NT2/D1 (cell line): ENCODE data around the gene RMRP.
A peak's percentile ranks its signal among the peaks of the same experiment; 100 is the strongest.

Source experiments
- DNase-seq: peaks from one replicate; pipeline ENCODE4 v3.0.0-alpha.2; 2011; ENCODE audit warnings: low read depth, low spot score
- H3K27me3 ChIP-seq: 2 replicates; pipeline ENCODE4 v1.6.0; 2011; ENCODE audit warnings: mild to moderate bottlenecking; ENCODE audit not compliant: insufficient read length, insufficient read depth
- H3K36me3 ChIP-seq: 2 replicates; pipeline ENCODE4 v1.6.1; 2011; ENCODE audit warnings: mild to moderate bottlenecking, low read length, mixed read lengths; ENCODE audit not compliant: insufficient read depth, insufficient read length
- H3K4me1 ChIP-seq: 2 replicates; pipeline ENCODE4 v1.5.1; 2011; ENCODE audit not compliant: insufficient read depth, insufficient read length
- H3K4me3 ChIP-seq: 2 replicates; pipeline ENCODE4 v1.5.1; 2011; ENCODE audit warnings: low read depth; ENCODE audit not compliant: insufficient read length
- H3K9ac ChIP-seq: 2 replicates; pipeline ENCODE4 v1.6.0; 2011; ENCODE audit warnings: low read depth; ENCODE audit not compliant: insufficient read length
- H3K9me3 ChIP-seq: 2 replicates; pipeline ENCODE4 v1.5.1; 2011; ENCODE audit warnings: mild to moderate bottlenecking, low read length; ENCODE audit not compliant: insufficient read depth
- SUZ12 ChIP-seq: IDR thresholded peaks from 2 replicates; pipeline ENCODE4 v1.6.1; 2011; ENCODE audit not compliant: insufficient read length, insufficient read depth; ENCODE audit errors: extremely low read depth
- YY1 ChIP-seq: IDR thresholded peaks from 2 replicates; pipeline ENCODE4 v1.6.1; 2011; ENCODE audit not compliant: insufficient read length, insufficient read depth
- ZNF274 ChIP-seq: IDR thresholded peaks from 2 replicates; pipeline ENCODE4 v1.6.1; 2011; ENCODE audit warnings: mild to moderate bottlenecking, low read depth, low read length

Gene RMRP

DNA sequence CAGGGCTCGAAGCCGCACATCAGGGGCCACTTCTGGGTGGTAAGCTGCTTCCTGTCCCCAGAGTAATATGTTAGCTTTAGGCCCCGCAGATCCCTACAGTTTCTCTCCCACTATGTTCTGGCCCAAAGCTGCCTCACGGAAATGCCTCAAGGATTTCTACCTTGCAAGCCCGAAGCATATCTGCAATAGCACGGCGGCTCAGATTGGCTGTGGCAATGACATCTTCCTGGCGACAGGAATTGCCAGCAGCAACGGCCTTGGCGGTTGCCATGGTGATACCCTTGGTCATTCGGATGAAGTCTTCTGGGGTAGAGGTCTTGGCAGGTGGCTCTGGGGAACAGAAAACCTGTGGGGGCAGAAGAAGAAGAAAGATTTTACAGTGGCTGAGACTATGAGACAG, 42.2 kb upstream of the RMRP start:
- TF ChIP-seq YY1 (no peak), ZNF274 (no peak), SUZ12 (no peak)
- no peak overlapping the region for H3K9ac ChIP-seq
- no peaks in the 10 kb centered on the region for H3K4me1 ChIP-seq
- no peaks in the 10 kb centered on the region for H3K27me3 ChIP-seq
- no peak for DNase-seq
- H3K4me3 ChIP-seq: no peak overlapping the region
- H3K36me3 ChIP-seq: peaks cover 94% of the 10 kb centered on the region
- no peaks in the 10 kb centered on the region for H3K9me3 ChIP-seq

DNA sequence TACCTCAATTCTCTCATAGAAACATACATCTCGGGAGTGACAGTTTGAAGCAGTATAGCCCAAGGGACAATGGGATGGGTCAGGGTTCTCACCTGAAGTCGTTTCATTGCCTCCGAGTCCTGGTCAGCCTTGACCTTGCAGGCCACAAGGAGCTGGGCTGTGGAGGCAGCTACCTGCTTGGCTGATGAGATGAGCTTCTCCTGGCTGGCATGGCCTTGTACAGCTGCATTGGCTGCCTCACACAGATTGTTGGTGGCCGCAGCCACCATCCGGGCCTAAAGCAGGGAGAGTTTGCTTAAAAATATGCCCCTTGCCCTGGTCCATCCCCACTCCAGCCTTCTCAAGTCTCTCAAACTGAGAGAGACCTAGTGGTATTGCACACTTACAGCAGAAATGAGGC, 40.4 kb upstream of the RMRP start:
- no peak overlapping the region for H3K4me3 ChIP-seq
- H3K9ac ChIP-seq: no peak overlapping the region
- no peak for TF ChIP-seq ZNF274
- no peak for TF ChIP-seq SUZ12
- TF ChIP-seq YY1: no peak
- peaks cover 81% of the 10 kb centered on the region for H3K36me3 ChIP-seq
- no peaks in the 10 kb centered on the region for H3K9me3 ChIP-seq
- H3K4me1 ChIP-seq: no peaks in the 10 kb centered on the region
- no peaks in the 10 kb centered on the region for H3K27me3 ChIP-seq
- no peak for DNase-seq

DNA sequence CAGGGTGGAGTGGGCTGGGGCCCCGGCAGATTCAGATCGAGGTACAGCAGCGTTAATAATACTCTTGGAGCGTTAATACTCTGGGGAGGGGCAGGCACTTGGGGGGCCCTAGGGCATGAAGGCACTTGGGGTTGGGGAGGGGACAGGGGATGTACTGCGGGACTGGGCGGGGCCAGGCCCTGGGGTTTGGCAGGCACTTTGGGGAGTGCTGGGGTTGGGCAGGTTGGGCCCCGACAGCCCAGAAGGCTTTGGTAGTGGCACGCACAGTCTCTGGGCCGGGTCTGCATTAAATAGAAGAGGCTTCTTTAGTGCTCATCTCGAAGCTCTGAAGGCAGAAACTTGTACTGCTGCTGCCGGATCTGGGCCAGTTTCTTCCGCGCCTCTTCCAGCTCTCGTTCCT, 39.7 kb upstream of the RMRP start:
- Histone ChIP-seq H3K9me3 (no peaks in the 10 kb centered on the region), H3K27me3 (no peaks in the 10 kb centered on the region), H3K36me3 (peaks cover 73% of the 10 kb centered on the region), H3K9ac (no peak overlapping the region), H3K4me3 (no peak overlapping the region), H3K4me1 (no peaks in the 10 kb centered on the region)
- no peak for DNase-seq
- TF ChIP-seq YY1 (no peak), ZNF274 (no peak), SUZ12 (no peak)

DNA sequence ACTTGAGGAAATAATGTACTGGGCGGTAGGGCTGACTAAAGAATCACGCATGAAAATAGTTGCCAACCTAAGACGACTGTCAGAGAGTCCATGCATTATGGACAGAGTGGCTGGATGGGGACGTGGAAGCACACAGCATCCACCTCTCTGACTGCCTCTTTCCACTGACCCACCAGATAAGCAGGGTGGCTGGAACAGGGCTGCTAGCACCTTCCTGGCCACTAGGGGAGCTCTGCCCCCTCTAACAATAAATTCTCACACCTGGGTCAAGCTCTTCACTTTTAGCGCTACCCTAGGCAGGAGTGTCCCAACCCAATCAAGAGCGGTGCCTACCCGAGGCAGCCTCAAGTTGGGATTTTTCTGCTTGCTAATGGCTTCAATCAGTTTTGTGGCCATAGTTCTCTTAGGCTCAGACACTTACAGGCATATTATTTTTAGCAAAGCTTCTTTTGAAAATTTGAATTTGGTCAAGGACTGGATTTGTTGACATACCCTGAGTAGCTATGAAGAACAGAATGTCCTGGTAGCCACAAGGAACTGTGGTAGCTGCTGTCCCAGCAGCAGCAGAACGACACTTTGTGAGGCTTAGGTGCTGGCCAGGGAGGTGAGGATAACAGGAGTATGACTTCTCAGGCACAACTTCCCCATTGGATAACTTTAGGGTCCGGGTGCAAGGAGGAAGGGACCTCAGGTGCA, 38.8 kb upstream of the RMRP start:
- H3K27me3 ChIP-seq: no peaks in the 10 kb centered on the region
- no peaks in the 10 kb centered on the region for H3K4me1 ChIP-seq
- TF ChIP-seq ZNF274: no peak
- DNase-seq: peak; percentile 42
- peaks cover 68% of the 10 kb centered on the region for H3K36me3 ChIP-seq
- no peak overlapping the region for H3K4me3 ChIP-seq
- no peaks in the 10 kb centered on the region for H3K9me3 ChIP-seq
- no peak overlapping the region for H3K9ac ChIP-seq

DNA sequence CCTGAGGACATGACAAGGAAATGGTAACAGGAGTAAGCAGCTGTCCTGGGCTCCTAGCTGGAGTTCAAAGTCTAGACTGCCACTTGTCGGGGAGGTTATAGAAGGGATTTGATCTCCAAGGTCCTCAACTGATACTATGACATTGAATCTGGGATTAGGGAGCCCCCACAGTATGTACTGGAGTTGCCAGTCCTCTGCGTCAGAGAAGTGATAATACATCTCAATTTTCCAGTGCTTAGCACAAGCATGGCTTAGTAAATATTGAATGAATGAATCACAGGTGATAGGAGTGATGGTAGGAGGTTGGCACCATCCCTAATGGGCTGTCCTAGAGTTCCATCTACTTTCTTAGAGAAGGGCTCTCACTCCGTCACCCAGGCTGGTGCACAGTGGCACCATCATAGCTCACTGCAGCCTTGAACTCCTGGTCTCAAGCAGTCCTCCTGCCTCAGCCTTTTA, 38.2 kb upstream of the RMRP start:
- H3K36me3 ChIP-seq: peaks cover 61% of the 10 kb centered on the region

DNA sequence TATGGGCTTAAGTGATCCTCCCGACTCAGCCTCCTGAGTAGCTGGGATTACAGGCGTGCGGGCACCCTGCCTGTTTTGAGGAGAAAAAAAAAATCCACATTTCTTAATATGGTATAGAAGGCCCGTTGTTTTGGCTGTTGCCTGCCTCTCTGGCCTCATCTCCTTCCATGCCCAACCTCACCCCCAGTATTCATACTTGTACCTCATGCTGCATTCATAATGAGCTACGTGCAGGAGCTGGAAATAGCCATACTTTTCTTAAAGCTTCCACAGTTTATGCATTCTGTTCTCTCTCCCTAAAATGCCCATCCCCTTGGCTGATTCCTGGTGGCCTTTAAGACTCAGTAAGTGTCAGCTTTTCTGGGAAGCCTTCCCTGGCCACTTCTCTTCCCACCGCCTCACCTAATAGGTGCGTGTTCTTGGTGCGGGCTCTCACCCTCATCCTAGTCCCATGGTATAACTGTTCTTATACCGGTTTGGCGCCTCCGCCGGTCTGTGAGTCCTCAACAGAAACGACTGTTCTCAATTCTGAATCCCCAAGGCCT, 34.0 kb upstream of the RMRP start:
- TF ChIP-seq SUZ12 (no peak), YY1 (no peak), ZNF274 (no peak)
- peaks cover 44% of the 10 kb centered on the region for H3K36me3 ChIP-seq
- DNase-seq: no peak
- no peak overlapping the region for H3K4me3 ChIP-seq
- no peak overlapping the region for H3K9ac ChIP-seq
- peaks cover 12% of the 10 kb centered on the region for H3K4me1 ChIP-seq
- H3K27me3 ChIP-seq: no peaks in the 10 kb centered on the region
- H3K9me3 ChIP-seq: no peaks in the 10 kb centered on the region

More for the DNA sequence above, 38.2 kb upstream of the RMRP start:
- Histone ChIP-seq H3K4me1 (no peaks in the 10 kb centered on the region), H3K9me3 (no peaks in the 10 kb centered on the region), H3K4me3 (no peak overlapping the region), H3K9ac (no peak overlapping the region), H3K27me3 (no peaks in the 10 kb centered on the region)
- no peak for DNase-seq
- TF ChIP-seq ZNF274 (no peak), YY1 (no peak), SUZ12 (no peak)

DNA sequence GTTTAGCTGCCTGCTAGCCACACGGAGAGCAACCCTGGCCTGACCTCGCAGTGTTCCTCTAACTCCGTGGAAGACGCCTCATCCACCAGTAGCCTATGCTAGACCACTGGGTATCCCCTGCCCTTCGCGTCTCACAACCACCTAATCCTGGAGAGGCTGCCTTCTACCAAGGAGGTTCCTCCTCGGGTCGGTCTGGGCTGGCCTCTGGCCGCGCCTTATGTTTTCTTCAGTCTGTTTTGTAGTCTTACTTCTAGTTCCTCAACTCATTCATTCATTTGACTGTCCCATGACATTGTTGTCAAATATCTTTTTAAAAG, 33.5 kb upstream of the RMRP start:
- no peak for DNase-seq
- peak overlapping the region; percentile 90 for H3K4me3 ChIP-seq
- H3K9me3 ChIP-seq: no peaks in the 10 kb centered on the region
- H3K4me1 ChIP-seq: peaks cover 15% of the 10 kb centered on the region
- H3K9ac ChIP-seq: peak overlapping the region; percentile 39
- TF ChIP-seq ZNF274 (no peak), SUZ12 (no peak), YY1 (no peak)
- H3K36me3 ChIP-seq: peaks cover 44% of the 10 kb centered on the region
- no peaks in the 10 kb centered on the region for H3K27me3 ChIP-seq
